ENCODE data around the gene PRICKLE1.

The PRICKLE1 gene

DNA sequence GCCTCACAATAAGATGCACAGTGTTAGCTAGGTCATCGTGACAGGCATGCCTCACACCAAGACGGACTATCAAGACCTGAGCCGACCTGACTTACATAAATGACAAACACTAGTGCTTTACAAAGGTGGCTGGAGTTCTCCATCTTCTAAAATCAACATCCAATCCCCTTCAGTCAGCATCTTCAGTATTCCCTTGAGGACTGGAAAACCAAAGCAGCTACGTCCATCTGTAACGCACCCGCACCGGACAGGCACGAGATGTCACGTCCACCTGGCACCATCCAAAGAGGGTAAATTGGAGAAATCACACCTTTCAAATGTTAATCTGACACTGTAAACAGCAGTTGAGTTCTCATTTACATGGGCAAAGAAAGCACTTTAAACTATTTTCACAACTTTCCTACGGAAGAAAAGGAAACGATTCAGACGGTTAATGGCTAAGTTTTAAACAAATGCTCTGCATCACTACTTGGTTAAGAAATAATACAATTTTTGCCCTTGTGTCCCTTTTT lies 130.2 kb downstream of the PRICKLE1 start:
- H3K4me3 ChIP-seq (ENCODE audit: low read depth, low read length), result no peak overlapping the region
- TF ChIP-seq, protein P1, sequence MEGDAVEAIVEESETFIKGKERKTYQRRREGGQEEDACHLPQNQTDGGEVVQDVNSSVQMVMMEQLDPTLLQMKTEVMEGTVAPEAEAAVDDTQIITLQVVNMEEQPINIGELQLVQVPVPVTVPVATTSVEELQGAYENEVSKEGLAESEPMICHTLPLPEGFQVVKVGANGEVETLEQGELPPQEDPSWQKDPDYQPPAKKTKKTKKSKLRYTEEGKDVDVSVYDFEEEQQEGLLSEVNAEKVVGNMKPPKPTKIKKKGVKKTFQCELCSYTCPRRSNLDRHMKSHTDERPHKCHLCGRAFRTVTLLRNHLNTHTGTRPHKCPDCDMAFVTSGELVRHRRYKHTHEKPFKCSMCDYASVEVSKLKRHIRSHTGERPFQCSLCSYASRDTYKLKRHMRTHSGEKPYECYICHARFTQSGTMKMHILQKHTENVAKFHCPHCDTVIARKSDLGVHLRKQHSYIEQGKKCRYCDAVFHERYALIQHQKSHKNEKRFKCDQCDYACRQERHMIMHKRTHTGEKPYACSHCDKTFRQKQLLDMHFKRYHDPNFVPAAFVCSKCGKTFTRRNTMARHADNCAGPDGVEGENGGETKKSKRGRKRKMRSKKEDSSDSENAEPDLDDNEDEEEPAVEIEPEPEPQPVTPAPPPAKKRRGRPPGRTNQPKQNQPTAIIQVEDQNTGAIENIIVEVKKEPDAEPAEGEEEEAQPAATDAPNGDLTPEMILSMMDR (IDR thresholded peaks at IDR 0.05; ENCODE audit: low read depth, low read length), result no peak

- TF ChIP-seq, protein P1 (IDR thresholded peaks at IDR 0.05; ENCODE audit: low read depth, low read length), result no peak
- no peak overlapping the region for H3K4me3 ChIP-seq (ENCODE audit: low read depth, low read length)
Measured at GRCh38 chr12:42458575-42458974, 131.0 kb downstream of the PRICKLE1 start.

DNA sequence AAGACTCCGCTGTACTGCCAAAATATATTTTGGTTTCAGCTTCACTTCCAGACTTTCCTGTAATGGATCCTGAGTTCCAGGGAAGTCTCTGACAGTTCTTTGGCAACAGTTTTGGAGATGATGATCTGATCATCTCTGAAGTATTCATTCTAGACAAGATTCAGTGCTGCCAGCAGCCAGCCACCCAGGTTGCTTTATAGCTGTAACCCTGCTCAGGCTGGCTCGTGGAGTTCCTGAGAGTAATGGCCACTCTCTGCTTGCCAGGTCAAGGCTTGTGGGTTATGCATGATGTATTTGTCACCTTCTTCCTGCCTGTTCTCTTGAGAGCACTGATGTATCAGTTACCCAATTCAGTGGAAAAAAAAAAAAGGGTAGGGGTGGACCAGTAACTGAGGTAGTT lies 139.3 kb downstream of the PRICKLE1 start:
- no peak overlapping the region for H3K4me3 ChIP-seq (ENCODE audit: low read depth, low read length)
- TF ChIP-seq, protein P1 (IDR thresholded peaks at IDR 0.05; ENCODE audit: low read depth, low read length), result no peak

DNA sequence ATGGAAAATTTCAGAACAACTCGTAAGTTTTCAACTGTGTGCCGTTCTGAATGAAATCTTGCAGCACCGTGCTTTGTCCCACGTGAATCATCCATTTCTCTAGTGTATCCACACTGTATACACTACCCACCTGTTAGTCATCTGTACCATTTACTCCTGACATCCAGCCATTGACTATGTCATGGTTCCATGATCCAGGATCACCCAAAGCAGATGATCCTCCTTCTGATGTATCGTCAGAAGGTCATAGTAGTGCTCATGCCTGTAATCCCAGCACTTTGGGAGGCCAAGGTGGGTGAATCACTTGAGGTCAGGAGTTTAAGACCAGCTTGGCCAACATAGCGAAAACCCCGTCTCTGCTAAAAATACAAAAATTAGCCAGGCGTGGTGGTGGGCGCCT lies 140.7 kb downstream of the PRICKLE1 start:
- TF ChIP-seq, protein P1 (IDR thresholded peaks at IDR 0.05; ENCODE audit: low read depth, low read length), result no peak
- H3K4me3 ChIP-seq (ENCODE audit: low read depth, low read length), result no peak overlapping the region

DNA sequence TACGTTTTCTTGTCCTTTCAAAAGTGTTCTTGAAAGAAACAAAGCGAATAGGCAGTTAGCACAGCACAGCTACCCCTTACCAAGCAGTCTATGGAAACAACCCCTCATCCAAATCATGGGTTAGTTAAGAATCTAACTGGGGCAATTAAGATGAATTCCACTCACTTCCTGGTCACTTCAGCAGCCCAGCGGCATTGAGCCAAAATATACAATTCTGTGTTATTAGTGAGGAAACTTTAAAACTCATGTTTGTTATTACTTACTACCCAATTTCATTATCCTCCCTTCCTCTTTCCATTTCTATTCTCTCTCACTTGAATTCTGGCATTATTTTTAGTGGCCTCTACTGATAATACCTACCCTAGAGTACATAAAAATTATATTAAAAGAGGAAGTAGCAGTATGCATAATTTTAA lies 142.2 kb downstream of the PRICKLE1 start:
- H3K4me3 ChIP-seq (ENCODE audit: low read depth, low read length), result no peak overlapping the region
- TF ChIP-seq, protein P1 (IDR thresholded peaks at IDR 0.05; ENCODE audit: low read depth, low read length), result no peak

- TF ChIP-seq, protein P1 (IDR thresholded peaks at IDR 0.05; ENCODE audit: low read depth, low read length), result no peak
- no peak overlapping the region for H3K4me3 ChIP-seq (ENCODE audit: low read depth, low read length)
Measured at GRCh38 chr12:42446761-42447160, 142.8 kb downstream of the PRICKLE1 start.

- TF ChIP-seq, protein P1 (IDR thresholded peaks at IDR 0.05; ENCODE audit: low read depth, low read length), result no peak
Measured at GRCh38 chr12:42445891-42446290, 143.7 kb downstream of the PRICKLE1 start.

More at GRCh38 chr12:42445891-42446290, 143.7 kb downstream of the PRICKLE1 start:
- H3K4me3 ChIP-seq (ENCODE audit: low read depth, low read length), result no peak overlapping the region
